ENCODE results near the gene SLC17A7. TPM values are rescaled to one million over a fixed set of nuclear protein-coding genes. Genes with fewer than 3 reads are reported as not detected.

Gene SLC17A7
- total and polyA plus RNA-seq, 2 of the 13 experiments (the other 11 are each of a cell fraction or from before 2014, with no cell fraction given) = 0.32 TPM; not detected in 1

DNA sequence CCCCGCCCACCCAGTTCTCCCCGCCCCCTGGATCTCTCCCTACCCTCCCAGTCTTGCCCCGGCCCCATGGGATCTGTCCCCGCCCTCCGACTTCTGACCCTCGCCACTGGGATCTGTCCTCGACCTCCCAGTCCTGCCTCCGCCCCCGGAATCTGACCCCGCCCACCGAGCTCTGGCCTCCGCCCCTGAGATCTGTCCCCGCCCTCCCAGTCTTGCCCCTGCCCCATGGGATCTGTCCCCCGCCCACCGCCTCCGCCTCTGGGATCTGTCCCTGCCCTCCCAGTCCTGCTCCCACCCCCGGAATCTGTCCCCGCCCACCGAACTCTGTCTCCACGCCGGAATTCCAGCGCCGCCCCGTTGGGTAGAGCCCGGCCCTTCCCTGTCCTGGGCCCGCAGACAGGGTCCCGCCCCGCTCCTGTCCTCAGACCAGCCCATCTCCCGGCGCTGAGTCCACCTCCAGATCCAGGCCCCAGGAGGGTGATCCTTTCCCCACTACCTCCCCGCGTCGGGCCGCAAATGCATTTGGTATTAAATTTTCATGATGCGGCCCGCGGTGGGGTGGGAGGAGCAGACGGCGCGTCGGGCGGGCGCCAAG, 1.5 kb upstream of the SLC17A7 start (continued):
- TF ChIP-seq ZNF639 (CRISPR knock-in tag; conservative IDR thresholded peaks at IDR 0.05) = no peak
- TF ChIP-seq, protein P1, sequence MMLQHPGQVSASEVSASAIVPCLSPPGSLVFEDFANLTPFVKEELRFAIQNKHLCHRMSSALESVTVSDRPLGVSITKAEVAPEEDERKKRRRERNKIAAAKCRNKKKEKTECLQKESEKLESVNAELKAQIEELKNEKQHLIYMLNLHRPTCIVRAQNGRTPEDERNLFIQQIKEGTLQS (CRISPR knock-in tag; IDR thresholded peaks at IDR 0.05) = no peak
- TF ChIP-seq ZC3H13 (CRISPR knock-in tag; IDR thresholded peaks at IDR 0.05) = no peak
- TF ChIP-seq YEATS4 (CRISPR knock-in tag; IDR thresholded peaks at IDR 0.05; ENCODE audit: borderline replicate concordance) = no peak
- TF ChIP-seq ZNF33B (CRISPR knock-in tag; IDR thresholded peaks at IDR 0.05) = no peak
- TF ChIP-seq MAZ (IDR thresholded peaks at IDR 0.05; ENCODE audit: borderline replicate concordance, low read depth, low read length) = peak; percentile 36; the same call in 1 of the 2 replicates
- no peak for TF ChIP-seq MAZ (CRISPR knock-in tag; IDR thresholded peaks at IDR 0.05; ENCODE audit: low read depth)
- TF ChIP-seq, protein P2, sequence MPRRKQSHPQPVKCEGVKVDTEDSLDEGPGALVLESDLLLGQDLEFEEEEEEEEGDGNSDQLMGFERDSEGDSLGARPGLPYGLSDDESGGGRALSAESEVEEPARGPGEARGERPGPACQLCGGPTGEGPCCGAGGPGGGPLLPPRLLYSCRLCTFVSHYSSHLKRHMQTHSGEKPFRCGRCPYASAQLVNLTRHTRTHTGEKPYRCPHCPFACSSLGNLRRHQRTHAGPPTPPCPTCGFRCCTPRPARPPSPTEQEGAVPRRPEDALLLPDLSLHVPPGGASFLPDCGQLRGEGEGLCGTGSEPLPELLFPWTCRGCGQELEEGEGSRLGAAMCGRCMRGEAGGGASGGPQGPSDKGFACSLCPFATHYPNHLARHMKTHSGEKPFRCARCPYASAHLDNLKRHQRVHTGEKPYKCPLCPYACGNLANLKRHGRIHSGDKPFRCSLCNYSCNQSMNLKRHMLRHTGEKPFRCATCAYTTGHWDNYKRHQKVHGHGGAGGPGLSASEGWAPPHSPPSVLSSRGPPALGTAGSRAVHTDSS (CRISPR knock-in tag; conservative IDR thresholded peaks at IDR 0.05) = no peak
- no peak for TF ChIP-seq ZBTB43 (CRISPR knock-in tag; conservative IDR thresholded peaks at IDR 0.05)
- no peak for TF ChIP-seq HOXD1 (CRISPR knock-in tag; IDR thresholded peaks at IDR 0.05)
- TF ChIP-seq ZNF430 (CRISPR knock-in tag; IDR thresholded peaks at IDR 0.05) = peak; percentile 79; the same call in 1 of the 2 replicates
- TF ChIP-seq, protein P3, sequence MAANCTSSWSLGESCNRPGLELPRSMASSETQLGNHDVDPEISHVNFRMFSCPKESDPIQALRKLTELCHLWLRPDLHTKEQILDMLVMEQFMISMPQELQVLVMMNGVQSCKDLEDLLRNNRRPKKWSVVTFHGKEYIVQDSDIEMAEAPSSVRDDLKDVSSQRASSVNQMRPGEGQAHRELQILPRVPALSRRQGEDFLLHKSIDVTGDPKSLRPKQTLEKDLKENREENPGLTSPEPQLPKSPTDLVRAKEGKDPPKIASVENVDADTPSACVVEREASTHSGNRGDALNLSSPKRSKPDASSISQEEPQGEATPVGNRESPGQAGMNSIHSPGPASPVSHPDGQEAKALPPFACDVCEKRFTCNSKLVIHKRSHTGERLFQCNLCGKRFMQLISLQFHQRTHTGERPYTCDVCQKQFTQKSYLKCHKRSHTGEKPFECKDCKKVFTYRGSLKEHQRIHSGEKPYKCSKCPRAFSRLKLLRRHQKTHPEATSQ (CRISPR knock-in tag; IDR thresholded peaks at IDR 0.05; ENCODE audit: borderline replicate concordance) = no peak
- peak; percentile 71; the same call in 1 of the 2 replicates for TF ChIP-seq FOXC1 (CRISPR knock-in tag; IDR thresholded peaks at IDR 0.05; ENCODE audit: borderline replicate concordance)
- TF ChIP-seq ZNF790 (CRISPR knock-in tag; IDR thresholded peaks at IDR 0.05; ENCODE audit: borderline replicate concordance) = peak; percentile 87; the same call in 1 of the 2 replicates
- TF ChIP-seq JUNB (CRISPR knock-in tag; IDR thresholded peaks at IDR 0.05; ENCODE audit: borderline replicate concordance) = no peak
- TF ChIP-seq, protein P4, sequence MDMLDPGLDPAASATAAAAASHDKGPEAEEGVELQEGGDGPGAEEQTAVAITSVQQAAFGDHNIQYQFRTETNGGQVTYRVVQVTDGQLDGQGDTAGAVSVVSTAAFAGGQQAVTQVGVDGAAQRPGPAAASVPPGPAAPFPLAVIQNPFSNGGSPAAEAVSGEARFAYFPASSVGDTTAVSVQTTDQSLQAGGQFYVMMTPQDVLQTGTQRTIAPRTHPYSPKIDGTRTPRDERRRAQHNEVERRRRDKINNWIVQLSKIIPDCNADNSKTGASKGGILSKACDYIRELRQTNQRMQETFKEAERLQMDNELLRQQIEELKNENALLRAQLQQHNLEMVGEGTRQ (IDR thresholded peaks at IDR 0.05; ENCODE audit: low read depth, low read length) = no peak
- TF ChIP-seq, protein P4 (CRISPR knock-in tag; IDR thresholded peaks at IDR 0.05; ENCODE audit: borderline replicate concordance) = no peak
- TF ChIP-seq, protein P5, sequence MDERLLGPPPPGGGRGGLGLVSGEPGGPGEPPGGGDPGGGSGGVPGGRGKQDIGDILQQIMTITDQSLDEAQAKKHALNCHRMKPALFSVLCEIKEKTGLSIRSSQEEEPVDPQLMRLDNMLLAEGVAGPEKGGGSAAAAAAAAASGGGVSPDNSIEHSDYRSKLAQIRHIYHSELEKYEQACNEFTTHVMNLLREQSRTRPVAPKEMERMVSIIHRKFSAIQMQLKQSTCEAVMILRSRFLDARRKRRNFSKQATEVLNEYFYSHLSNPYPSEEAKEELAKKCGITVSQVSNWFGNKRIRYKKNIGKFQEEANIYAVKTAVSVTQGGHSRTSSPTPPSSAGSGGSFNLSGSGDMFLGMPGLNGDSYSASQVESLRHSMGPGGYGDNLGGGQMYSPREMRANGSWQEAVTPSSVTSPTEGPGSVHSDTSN (CRISPR knock-in tag; IDR thresholded peaks at IDR 0.05) = no peak
- peak; percentile 59; the same call in 1 of the 2 replicates for TF ChIP-seq POLR2G (IDR thresholded peaks at IDR 0.05; ENCODE audit: low read depth, low read length)
- TF ChIP-seq ZBTB7A (CRISPR knock-in tag; IDR thresholded peaks at IDR 0.05) = no peak
